Type B pancreatic cell (in vitro differentiated cells): ENCODE measurements around the gene SEMA3G. TPM values are rescaled to one million over a fixed set of nuclear protein-coding genes. Genes with fewer than 3 reads are reported as not detected.

ENCODE experiments used
- DNase-seq: peaks from one replicate; pipeline ENCODE4 v3.0.0; 2021; ENCODE audit warnings: mixed read lengths; ENCODE audit not compliant: unreplicated experiment; ENCODE audit errors: extremely low spot score
- H3K27ac Mint-ChIP-seq: 2 replicates; pipeline ENCODE4 v1.8.0; 2021; ENCODE audit warnings: mild to moderate bottlenecking, mixed read lengths
- H3K27me3 Mint-ChIP-seq: 2 replicates; pipeline ENCODE4 v1.8.0; 2021; ENCODE audit warnings: mixed read lengths
- H3K36me3 Mint-ChIP-seq: 2 replicates; pipeline ENCODE4 v1.8.0; 2021; ENCODE audit warnings: mixed read lengths
- H3K4me1 Mint-ChIP-seq: one replicate; pipeline ENCODE4 v1.8.0; 2021; ENCODE audit warnings: mixed read lengths; ENCODE audit not compliant: unreplicated experiment
- H3K4me3 Mint-ChIP-seq: 2 replicates; pipeline ENCODE4 v1.8.0; 2021; ENCODE audit warnings: mild to moderate bottlenecking, mixed read lengths
- H3K9me3 Mint-ChIP-seq: 2 replicates; pipeline ENCODE4 v1.8.0; 2021; ENCODE audit warnings: mixed read lengths
- CTCF ChIP-seq: fragments of 200-600 bp; sonication (generic); conservative IDR thresholded peaks from 2 replicates; pipeline ENCODE4 v1.5.0; 2021; ENCODE audit warnings: antibody characterized with exemption, mild to moderate bottlenecking
- total RNA-seq: library from RNA; stranded (reverse); gene quantifications from 2 replicates; pipeline ENCODE4 v1.2.1, GENCODE V29; 2021; ENCODE audit warnings: low replicate concordance

SEMA3G gene
- total RNA-seq, 1 donor from 2014 or later, result 0.77 TPM

GRCh38 chr3:52490035-52490938, 45.4 kb upstream of the SEMA3G start:
- no peak overlapping the region for H3K27ac Mint-ChIP-seq
- no peak for DNase-seq

GRCh38 chr3:52489453-52489852, 44.5 kb upstream of the SEMA3G start:
- peaks cover 6% of the 10 kb centered on the region for H3K36me3 Mint-ChIP-seq
- DNase-seq, result no peak

More at GRCh38 chr3:52490035-52490938, 45.4 kb upstream of the SEMA3G start:
- Mint-ChIP-seq H3K27me3 (no peaks in the 10 kb centered on the region), H3K36me3 (peaks cover 6% of the 10 kb centered on the region), H3K4me3 (no peak overlapping the region), H3K4me1 (peaks cover 4% of the 10 kb centered on the region), H3K9me3 (no peaks in the 10 kb centered on the region)
- no peak for TF ChIP-seq CTCF

DNA sequence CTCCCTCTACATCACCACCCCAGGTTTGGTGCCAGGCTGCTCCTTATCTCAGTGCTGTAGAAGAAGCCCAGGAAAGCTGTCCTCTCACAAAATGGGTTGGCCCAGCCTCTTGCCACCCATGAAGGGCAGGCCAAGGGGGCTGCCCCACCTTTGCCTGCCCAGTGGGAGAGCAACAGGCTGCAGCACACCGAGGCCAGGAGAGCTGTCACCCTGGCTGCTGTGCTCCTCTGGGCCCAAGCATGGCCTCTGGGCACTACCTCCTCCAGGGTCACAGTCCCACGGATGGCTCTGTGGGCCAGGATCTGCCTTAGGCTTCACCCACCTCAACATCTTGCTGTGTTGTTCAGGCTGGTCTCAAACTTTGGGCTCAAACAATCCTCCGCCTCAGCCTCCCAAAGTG, 43.8 kb upstream of the SEMA3G start:
- H3K9me3 Mint-ChIP-seq, result no peaks in the 10 kb centered on the region
- H3K27me3 Mint-ChIP-seq, result no peaks in the 10 kb centered on the region
- DNase-seq, result no peak
- no peak overlapping the region for H3K27ac Mint-ChIP-seq
- H3K36me3 Mint-ChIP-seq, result peaks cover 6% of the 10 kb centered on the region
- H3K4me3 Mint-ChIP-seq, result no peak overlapping the region
- no peak for TF ChIP-seq CTCF
- H3K4me1 Mint-ChIP-seq, result peaks cover 10% of the 10 kb centered on the region

More at GRCh38 chr3:52489453-52489852, 44.5 kb upstream of the SEMA3G start:
- no peaks in the 10 kb centered on the region for H3K9me3 Mint-ChIP-seq
- peaks cover 6% of the 10 kb centered on the region for H3K4me1 Mint-ChIP-seq
- no peak overlapping the region for H3K4me3 Mint-ChIP-seq
- H3K27me3 Mint-ChIP-seq, result no peaks in the 10 kb centered on the region
- TF ChIP-seq CTCF, result no peak
- H3K27ac Mint-ChIP-seq, result no peak overlapping the region

DNA sequence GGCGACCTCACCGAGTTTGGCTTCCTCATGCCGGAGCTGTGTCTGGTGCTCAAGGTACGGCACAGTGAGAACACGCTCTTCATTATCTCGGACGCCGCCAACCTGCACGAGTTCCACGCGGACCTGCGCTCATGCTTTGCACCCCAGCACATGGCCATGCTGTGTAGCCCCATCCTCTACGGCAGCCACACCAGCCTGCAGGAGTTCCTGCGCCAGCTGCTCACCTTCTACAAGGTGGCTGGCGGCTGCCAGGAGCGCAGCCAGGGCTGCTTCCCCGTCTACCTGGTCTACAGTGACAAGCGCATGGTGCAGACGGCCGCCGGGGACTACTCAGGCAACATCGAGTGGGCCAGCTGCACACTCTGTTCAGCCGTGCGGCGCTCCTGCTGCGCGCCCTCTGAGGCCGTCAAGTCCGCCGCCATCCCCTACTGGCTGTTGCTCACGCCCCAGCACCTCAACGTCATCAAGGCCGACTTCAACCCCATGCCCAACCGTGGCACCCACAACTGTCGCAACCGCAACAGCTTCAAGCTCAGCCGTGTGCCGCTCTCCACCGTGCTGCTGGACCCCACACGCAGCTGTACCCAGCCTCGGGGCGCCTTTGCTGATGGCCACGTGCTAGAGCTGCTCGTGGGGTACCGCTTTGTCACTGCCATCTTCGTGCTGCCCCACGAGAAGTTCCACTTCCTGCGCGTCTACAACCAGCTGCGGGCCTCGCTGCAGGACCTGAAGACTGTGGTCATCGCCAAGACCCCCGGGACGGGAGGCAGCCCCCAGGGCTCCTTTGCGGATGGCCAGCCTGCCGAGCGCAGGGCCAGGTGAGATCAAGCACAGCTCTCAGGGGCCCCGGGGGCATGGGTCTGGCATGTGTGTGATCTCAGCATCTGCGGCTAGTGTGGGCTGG, 43.1 kb upstream of the SEMA3G start:
- no peak overlapping the region for H3K4me3 Mint-ChIP-seq
- DNase-seq, result no peak
- peaks cover 9% of the 10 kb centered on the region for H3K36me3 Mint-ChIP-seq
- peaks cover 17% of the 10 kb centered on the region for H3K4me1 Mint-ChIP-seq
- no peaks in the 10 kb centered on the region for H3K27me3 Mint-ChIP-seq
- H3K27ac Mint-ChIP-seq, result no peak overlapping the region
- no peaks in the 10 kb centered on the region for H3K9me3 Mint-ChIP-seq
- no peak for TF ChIP-seq CTCF

GRCh38 chr3:52487050-52487787, 42.3 kb upstream of the SEMA3G start:
- no peaks in the 10 kb centered on the region for H3K9me3 Mint-ChIP-seq
- TF ChIP-seq CTCF, result no peak
- H3K27me3 Mint-ChIP-seq, result no peaks in the 10 kb centered on the region
- no peak overlapping the region for H3K4me3 Mint-ChIP-seq
- peaks cover 25% of the 10 kb centered on the region for H3K4me1 Mint-ChIP-seq
- DNase-seq, result no peak
- no peak overlapping the region for H3K27ac Mint-ChIP-seq
- H3K36me3 Mint-ChIP-seq, result peaks cover 3% of the 10 kb centered on the region
